PC-3 (cell line): Measurements from ENCODE around the gene CMBL. TPM values are rescaled to one million over a fixed set of nuclear protein-coding genes. Genes with fewer than 3 reads are reported as not detected.
A peak's percentile ranks its signal among the peaks of the same experiment; 100 is the strongest.

Experiments used
- ATAC-seq: fragments of 200-7000 bp; cut with Tn5 transposase; 2 replicates; pipeline ENCODE4 v1.9.1; 2020; ENCODE audit warnings: mild to moderate bottlenecking, moderate library complexity
- BruUV-seq: library from RNA; stranded (reverse); fragments of 400-500 nt; replicated peaks from 2 replicates; lab custom pipeline; 2021; lab: Mats Ljungman, UMichigan
- CTCF ChIA-PET: fragments of 300-600 bp; sonication (Branson Sonifier 250); formaldehyde crosslinking; loops from one replicate; lab custom pipeline; 2022; ENCODE audit warnings: antibody characterized with exemption; lab: Charles Lee
- POLR2A ChIA-PET: fragments of 300-600 bp; sonication (Branson Sonifier 250); formaldehyde crosslinking; loops from one replicate; lab custom pipeline; 2022; ENCODE audit warnings: antibody characterized with exemption; ENCODE audit not compliant: unreplicated experiment; lab: Charles Lee
- DNase-seq: peaks from one replicate; pipeline ENCODE4 v3.0.0-alpha.2; 2015
- H2AFZ ChIP-seq: fragments of 300-600 bp; sonication (generic); 2 replicates; pipeline ENCODE4 v1.6.0; 2016; ENCODE audit warnings: antibody characterized with exemption, low read length
- H3F3A ChIP-seq: fragments of 300-600 bp; sonication (generic); one replicate; pipeline ENCODE4 v1.6.0; 2017; ENCODE audit warnings: antibody characterized with exemption, low read length, control low read depth, mild to moderate bottlenecking; ENCODE audit not compliant: unreplicated experiment
- H3K27ac ChIP-seq: fragments of 300-600 bp; sonication (generic); 2 replicates; pipeline ENCODE4 v1.5.1; 2016; ENCODE audit warnings: mild to moderate bottlenecking, low read length
- H3K27me3 ChIP-seq: fragments of 300-600 bp; sonication (generic); 2 replicates; pipeline ENCODE4 v1.6.1; 2016; ENCODE audit warnings: low read length, mixed read lengths
- H3K36me3 ChIP-seq: fragments of 300-600 bp; sonication (generic); 2 replicates; pipeline ENCODE4 v1.6.1; 2016; ENCODE audit warnings: low read depth, mixed run types, low read length, mixed read lengths
- H3K4me1 ChIP-seq: fragments of 300-600 bp; sonication (generic); 2 replicates; pipeline ENCODE4 v1.5.1; 2016; ENCODE audit warnings: low read length; ENCODE audit not compliant: insufficient read depth
- H3K4me2 ChIP-seq: fragments of 300-600 bp; sonication (generic); 2 replicates; pipeline ENCODE4 v1.6.0; 2016; ENCODE audit warnings: low read length
- H3K4me3 ChIP-seq: fragments of 300-600 bp; sonication (generic); 2 replicates; pipeline ENCODE4 v1.5.1; 2016; ENCODE audit warnings: mild to moderate bottlenecking, low read length, mixed read lengths
- H3K79me2 ChIP-seq: fragments of 300-600 bp; sonication (generic); 2 replicates; pipeline ENCODE4 v1.6.1; 2017; ENCODE audit warnings: low read length, mixed read lengths
- H3K9ac ChIP-seq: fragments of 300-600 bp; sonication (generic); 2 replicates; pipeline ENCODE4 v1.6.0; 2016; ENCODE audit warnings: mild to moderate bottlenecking, low read length
- H3K9me2 ChIP-seq: fragments of 300-600 bp; sonication (generic); replicated peaks from 2 replicates; pipeline ENCODE4 v1.6.1; 2016; ENCODE audit warnings: mixed run types, low read length, mixed read lengths
- H3K9me3 ChIP-seq: fragments of 300-600 bp; sonication (generic); 2 replicates; pipeline ENCODE4 v1.6.1; 2016; ENCODE audit warnings: low read length, mixed read lengths
- H4K20me1 ChIP-seq: fragments of 300-600 bp; sonication (generic); 2 replicates; pipeline ENCODE4 v1.6.1; 2016; ENCODE audit warnings: low read length, mixed read lengths
- CTCF ChIP-seq: fragments of 300-600 bp; sonication (generic); conservative IDR thresholded peaks from 2 replicates; pipeline ENCODE4 v1.5.1; 2017; ENCODE audit warnings: antibody characterized with exemption, low read depth, mild to moderate bottlenecking, low read length
- EZH2 ChIP-seq: fragments of 300-600 bp; sonication (generic); IDR thresholded peaks from one replicate; pipeline ENCODE4 v1.6.1; 2017; ENCODE audit warnings: antibody characterized with exemption, mild to moderate bottlenecking, low read length; ENCODE audit not compliant: unreplicated experiment
- EZH2phosphoT487 ChIP-seq: fragments of 300-600 bp; sonication (generic); IDR thresholded peaks from 2 replicates; pipeline ENCODE4 v1.6.1; 2018; ENCODE audit warnings: mild to moderate bottlenecking, antibody characterized with exemption, low read length, borderline replicate concordance
- intact Hi-C: fragments of 100-400 bp; cut with micrococcal nuclease; formaldehyde crosslinking; loops from 2 replicates; pipeline ENCODE4 v1.9.0; 2023
- total RNA-seq: library from RNA; depleted of rRNA; stranded (reverse); fragments of >200 nt; gene quantifications from 2 replicates; pipeline ENCODE4 v1.2.3, GENCODE V29; 2014

The CMBL gene
- total RNA-seq, 1 experiment from 2014 or later, result 35.7 TPM

DNA sequence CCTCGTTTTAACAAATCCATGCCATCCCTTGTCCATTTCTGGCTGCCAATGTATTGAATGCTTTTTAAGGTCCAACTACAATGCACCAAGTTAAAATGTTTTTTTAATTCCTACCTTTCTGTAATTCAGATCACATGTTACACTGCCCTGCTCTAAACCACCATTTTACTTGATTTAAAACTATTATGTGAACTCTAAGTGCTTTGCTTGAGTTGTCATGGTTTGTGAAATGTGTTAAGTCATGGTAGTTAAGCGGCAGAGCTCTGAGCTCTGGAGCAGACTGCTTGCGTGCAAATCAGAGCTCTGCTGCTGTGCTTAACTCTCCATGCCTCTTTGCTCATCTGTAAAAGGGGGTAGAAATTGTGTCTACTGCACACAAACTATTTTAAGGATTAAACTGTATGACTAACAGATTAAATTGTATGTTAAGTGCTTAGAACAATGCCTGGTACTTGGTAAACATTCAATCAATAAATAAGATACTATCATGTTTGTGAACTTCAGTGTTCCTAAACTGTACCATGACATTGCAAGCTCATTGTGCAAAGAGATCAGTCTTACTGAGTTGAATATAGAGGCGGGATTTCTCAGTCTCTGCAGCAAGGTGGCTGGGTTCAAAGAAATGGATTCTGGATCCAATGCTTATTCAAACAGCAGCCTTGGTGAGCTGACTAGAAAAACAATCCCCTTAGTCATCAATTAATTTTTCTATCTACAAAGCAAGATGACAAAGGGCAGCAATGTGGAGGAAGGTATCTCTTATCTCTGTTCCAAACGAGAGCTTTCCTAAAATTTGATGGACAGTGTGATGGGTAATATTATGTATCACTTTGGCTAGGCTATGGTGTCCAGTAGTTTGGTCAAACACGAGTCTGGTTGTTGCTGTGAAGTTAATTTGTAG lies 16.1 kb upstream of the CMBL start:
- TF ChIP-seq CTCF (no peak), EZH2phosphoT487 (no peak)
- H3K9me2 ChIP-seq, result no peaks in the 10 kb centered on the region
- no peaks in the 10 kb centered on the region for H3K9me3 ChIP-seq
- CTCF ChIA-PET, result no interaction called here
- H3K4me2 ChIP-seq, result no peak overlapping the region
- H3F3A ChIP-seq, result no peaks in the 10 kb centered on the region
- no peak for ATAC-seq
- DNase-seq, result peak; percentile 19
- no peak overlapping the region for H3K9ac ChIP-seq
- peaks cover 16% of the 10 kb centered on the region for H3K4me1 ChIP-seq
- intact Hi-C loops, result no loop called here
- H3K27ac ChIP-seq, result no peak overlapping the region
- no peak overlapping the region for H3K4me3 ChIP-seq
- POLR2A ChIA-PET, result no interaction called here
- no peaks in the 10 kb centered on the region for H3K36me3 ChIP-seq
- no peaks in the 10 kb centered on the region for H4K20me1 ChIP-seq
- no peaks in the 10 kb centered on the region for H3K27me3 ChIP-seq
- H3K79me2 ChIP-seq, result no peaks in the 10 kb centered on the region
- no TSS peak for BruUV-seq
- H2AFZ ChIP-seq, result no peak overlapping the region

GRCh38 chr5:10321882-10322281 lies 14.2 kb upstream of the CMBL start:
- Histone ChIP-seq H3K79me2 (no peaks in the 10 kb centered on the region), H3K27me3 (no peaks in the 10 kb centered on the region), H3K4me2 (no peak overlapping the region), H3K27ac (no peak overlapping the region), H2AFZ (no peak overlapping the region), H3K9me2 (no peaks in the 10 kb centered on the region), H3K4me3 (no peak overlapping the region), H4K20me1 (no peaks in the 10 kb centered on the region), H3F3A (peaks cover 9% of the 10 kb centered on the region), H3K4me1 (peaks cover 17% of the 10 kb centered on the region), H3K9me3 (peaks cover 6% of the 10 kb centered on the region; the same call in 1 of the 2 replicates), H3K36me3 (no peaks in the 10 kb centered on the region), H3K9ac (no peak overlapping the region)
- intact Hi-C loops, result no loop called here
- ChIA-PET CTCF (no interaction called here), POLR2A (no interaction called here)
- TF ChIP-seq EZH2 (no peak), CTCF (no peak), EZH2phosphoT487 (no peak)
- no peak for ATAC-seq
- no peak for DNase-seq
- BruUV-seq, result no TSS peak

GRCh38 chr5:10320793-10321192 lies 13.1 kb upstream of the CMBL start:
- H3F3A ChIP-seq, result peaks cover 9% of the 10 kb centered on the region
- H3K4me3 ChIP-seq, result no peak overlapping the region
- no peaks in the 10 kb centered on the region for H4K20me1 ChIP-seq
- H3K4me2 ChIP-seq, result no peak overlapping the region
- no peaks in the 10 kb centered on the region for H3K9me2 ChIP-seq
- H3K4me1 ChIP-seq, result peaks cover 17% of the 10 kb centered on the region
- no peaks in the 10 kb centered on the region for H3K79me2 ChIP-seq
- no peak overlapping the region for H2AFZ ChIP-seq
- ATAC-seq, result no peak
- no peak overlapping the region for H3K27ac ChIP-seq
- ChIA-PET CTCF (no interaction called here), POLR2A (no interaction called here)
- no peak for DNase-seq
- no peaks in the 10 kb centered on the region for H3K27me3 ChIP-seq
- intact Hi-C loops, result no loop called here
- BruUV-seq, result no TSS peak
- H3K36me3 ChIP-seq, result no peaks in the 10 kb centered on the region
- peaks cover 6% of the 10 kb centered on the region; the same call in 1 of the 2 replicates for H3K9me3 ChIP-seq
- no peak for TF ChIP-seq CTCF
- TF ChIP-seq EZH2phosphoT487, result no peak
- TF ChIP-seq EZH2, result no peak
- H3K9ac ChIP-seq, result no peak overlapping the region
